ENCODE measurements around the gene MAML3.

MAML3 gene

GRCh38 chr4:140154572-140154891 lies 548 bp upstream of the MAML3 start:
- DNase-seq, result no peak

GRCh38 chr4:140153419-140153717 lies 616 bp downstream of the MAML3 start:
- peak in 1 of 2 experiments; percentile 26 for DNase-seq

DNA sequence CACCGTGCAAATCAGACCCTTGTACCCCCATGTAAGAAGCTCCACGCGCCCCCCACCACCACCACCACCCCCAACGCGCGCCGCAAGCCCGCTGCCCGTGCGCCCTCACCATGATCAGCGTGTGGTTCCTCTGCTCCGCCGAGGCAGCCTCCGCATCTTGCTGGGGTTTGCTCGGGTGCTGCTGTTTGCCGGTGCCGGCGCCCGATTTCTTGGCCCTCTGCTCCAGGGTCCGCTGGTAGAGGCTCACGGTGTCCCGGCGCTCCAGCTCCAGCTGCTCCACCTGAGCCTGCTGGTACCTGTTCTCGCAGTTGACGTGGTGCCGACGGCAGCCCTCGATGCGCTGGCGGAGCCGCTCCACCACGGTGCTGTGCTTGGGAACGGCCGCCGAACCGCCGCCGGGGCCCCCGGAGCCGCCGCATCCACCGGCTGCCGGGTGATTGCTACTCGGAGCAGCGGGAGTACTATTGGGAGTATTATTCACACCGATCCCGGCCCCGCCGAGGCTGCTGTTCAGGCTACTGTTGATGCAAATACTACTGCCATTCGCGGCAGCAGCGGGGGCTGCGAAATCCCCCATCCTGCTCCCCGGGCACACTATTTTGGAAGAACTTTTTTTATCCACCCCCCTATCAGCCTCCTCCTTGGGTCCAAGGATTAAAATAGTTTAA lies 1.1 kb downstream of the MAML3 start:
- DNase-seq, result peak in 1 of 2 experiments; percentile 8

- DNase-seq, result no peak
Observed at GRCh38 chr4:140152013-140152703, 1.8 kb downstream of the MAML3 start.

DNA sequence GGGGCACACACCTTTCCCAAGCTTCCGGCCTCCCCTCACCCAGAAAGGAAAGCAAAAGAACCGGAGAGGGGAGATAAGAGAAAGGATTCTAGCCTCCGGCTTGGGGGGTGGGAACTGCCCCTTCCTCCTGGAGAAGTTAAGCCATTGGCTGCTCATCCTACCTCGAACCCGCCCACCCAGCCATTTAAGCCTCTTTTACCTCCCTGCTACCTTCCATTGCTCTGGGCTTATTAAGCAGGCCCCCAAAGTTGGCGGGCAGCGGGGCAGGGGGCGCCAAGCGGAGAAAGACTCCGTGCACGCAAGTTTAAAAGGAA lies 2.3 kb downstream of the MAML3 start:
- DNase-seq, result peak; percentile 41 to 78

- peak; percentile 65 to 87 for DNase-seq
Observed at GRCh38 chr4:140150886-140151698, 2.9 kb downstream of the MAML3 start.

- DNase-seq, result no peak
Observed at GRCh38 chr4:140150636-140150885, 3.4 kb downstream of the MAML3 start.

DNA sequence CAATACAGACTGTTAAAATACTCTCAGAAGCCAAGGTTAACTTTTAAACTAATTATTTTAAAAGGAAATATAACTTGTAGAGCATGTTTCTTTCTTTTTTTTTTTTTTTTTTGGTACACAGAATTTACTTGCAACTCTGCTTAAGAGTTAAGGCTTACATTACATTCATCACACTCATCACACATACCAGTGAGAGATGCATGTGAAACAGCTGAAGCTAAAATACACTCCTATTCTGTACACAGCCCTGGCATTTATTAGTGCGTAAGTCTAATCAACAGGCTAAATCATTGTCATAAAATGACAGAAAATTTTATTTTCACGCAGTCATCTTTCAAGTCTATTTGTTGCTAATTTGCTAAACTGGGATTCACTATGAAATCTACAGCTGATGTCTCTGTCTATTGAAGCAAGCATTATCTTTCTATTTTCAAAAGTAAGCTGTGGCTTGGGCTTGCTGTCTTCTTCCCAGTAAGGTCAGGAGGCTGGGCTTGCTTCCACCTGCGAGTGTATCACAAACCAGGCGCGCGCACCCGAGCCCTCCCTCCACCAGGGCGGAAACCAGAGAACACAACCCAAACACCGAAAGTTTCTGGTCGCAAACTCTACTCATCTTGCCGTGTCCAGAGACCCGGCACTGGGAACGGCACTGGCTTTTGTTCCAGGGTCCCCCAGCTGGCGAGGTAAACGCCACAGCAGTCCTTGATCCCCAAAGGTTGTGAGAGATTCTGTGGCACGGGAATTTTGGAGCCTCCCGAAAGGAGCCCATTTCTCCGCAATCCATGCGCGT lies 3.9 kb downstream of the MAML3 start:
- DNase-seq, result peak; percentile 10 to 44

- no peak for DNase-seq
Observed at GRCh38 chr4:140144050-140144449, 9.9 kb downstream of the MAML3 start.

- DNase-seq, result no peak
Observed at GRCh38 chr4:140141210-140141835, 12.7 kb downstream of the MAML3 start.

GRCh38 chr4:140140566-140140965 lies 13.4 kb downstream of the MAML3 start:
- no peak for DNase-seq

DNA sequence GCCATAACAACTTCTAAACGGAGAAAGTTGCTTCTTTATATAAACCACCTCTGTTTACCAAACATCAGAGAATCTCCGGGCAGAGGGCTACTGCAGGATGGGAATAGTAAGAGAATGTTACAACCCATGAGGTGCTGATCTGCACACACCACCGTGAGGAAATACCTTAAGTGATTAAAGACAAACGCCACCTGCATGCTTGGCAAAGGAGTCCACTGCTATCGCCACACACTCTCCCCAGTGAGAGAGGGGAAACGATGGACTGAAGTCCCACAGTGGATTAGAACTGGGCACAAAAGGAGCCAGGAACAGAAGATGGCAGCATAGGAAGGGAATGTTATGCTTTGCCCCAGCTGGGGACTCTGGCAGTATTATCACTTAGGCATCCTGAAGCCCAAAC lies 15.6 kb downstream of the MAML3 start:
- no peak for DNase-seq

DNA sequence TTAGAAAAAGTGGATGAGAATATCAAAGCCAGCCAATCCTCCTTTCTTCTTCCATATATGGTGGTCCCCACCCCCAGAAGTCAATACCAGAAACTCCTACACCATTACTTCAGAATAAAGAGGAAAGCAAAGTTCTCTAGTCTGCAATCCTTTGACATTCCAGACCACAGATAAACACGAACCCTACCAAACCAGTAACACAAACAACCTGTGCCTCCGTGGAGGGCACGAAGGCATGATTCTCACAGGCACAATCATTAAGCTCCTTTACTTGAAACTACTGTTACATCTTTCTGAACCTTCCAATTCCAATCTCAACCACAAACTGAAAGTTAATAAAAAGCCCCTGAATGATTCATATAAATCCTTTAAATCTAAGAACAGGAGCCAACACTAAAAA lies 16.3 kb downstream of the MAML3 start:
- DNase-seq, result no peak

- DNase-seq, result no peak
Observed at GRCh38 chr4:140136509-140136908, 17.5 kb downstream of the MAML3 start.

GRCh38 chr4:140135529-140136088 lies 18.4 kb downstream of the MAML3 start:
- no peak for DNase-seq

- no peak for DNase-seq
Observed at GRCh38 chr4:140134746-140135425, 19.1 kb downstream of the MAML3 start.

DNA sequence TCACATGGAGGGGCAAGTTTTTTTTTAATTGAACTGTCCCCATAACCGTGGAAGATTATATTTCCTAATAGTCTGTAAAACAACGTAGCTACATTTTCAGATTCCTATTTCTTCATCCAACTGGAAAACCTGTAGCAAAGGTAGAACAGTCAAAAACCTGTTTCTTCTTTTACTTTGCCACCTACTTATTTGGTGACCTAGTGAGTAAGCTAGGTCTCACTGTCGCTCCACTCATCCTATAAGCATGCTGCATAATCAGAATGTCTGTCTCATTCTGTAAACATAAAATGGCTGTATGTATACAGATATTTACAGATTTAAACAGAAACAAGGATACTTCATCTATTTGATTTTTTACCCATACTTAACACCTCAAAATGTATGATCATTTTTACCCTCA lies 20.4 kb downstream of the MAML3 start:
- no peak for DNase-seq

GRCh38 chr4:140131675-140132229 lies 22.2 kb downstream of the MAML3 start:
- no peak for DNase-seq

GRCh38 chr4:140130677-140131076 lies 23.3 kb downstream of the MAML3 start:
- no peak for DNase-seq

DNA sequence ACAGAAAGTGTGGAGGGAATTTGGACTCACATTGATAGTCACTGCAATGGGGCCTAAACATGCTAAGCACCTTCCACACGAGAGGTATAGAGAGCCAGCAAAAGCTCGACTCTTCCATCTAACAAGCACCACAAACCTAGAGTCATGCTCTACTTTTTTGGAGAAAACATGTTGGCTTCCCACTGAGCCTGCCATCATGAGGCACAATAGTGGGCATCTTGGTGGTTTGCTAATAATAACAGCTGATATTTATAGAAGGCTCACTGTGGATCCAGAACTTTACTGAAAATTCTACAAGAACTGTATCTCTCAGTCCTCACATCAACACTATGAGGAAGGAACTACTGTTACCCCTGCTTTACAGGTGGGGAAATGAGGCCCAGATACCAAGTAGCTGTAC lies 26.6 kb downstream of the MAML3 start:
- DNase-seq, result no peak

DNA sequence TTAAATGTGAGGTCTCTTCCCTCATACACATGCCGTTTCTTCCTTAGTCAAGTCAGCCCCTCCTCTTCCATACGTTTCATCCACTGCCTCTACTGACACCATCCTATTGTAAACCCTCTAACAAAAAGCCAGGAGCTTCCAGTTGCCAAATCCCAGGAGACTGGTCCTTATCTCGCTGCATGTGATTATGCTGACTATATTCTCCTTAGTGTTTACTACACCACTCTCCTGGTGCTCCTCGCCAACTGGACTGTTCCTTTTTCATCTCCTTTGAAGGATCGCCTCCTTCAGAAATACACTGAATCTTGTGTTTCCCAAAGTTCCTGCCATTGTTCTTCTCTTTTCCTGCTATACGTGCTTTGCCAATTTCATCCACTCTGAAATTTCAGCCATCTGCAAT lies 27.7 kb downstream of the MAML3 start:
- DNase-seq, result no peak

DNA sequence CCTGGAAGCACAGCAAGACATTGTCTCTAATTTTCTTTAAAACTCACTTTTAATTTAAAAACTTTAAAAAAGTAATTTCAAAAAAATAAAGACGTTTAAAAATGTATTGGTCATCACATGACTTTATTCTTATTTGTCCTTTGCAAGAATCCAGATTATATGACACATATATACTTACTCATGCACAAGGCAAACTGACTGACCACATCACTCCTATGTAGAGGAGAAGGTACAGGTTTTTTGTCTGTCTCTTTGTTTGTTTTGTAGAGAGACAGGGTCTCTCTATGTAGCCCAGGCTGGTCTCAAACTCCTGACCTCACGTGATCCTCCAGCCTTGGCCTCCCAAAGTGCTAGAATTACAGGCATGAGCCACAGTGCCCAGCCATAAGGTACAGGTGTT lies 28.6 kb downstream of the MAML3 start:
- no peak for DNase-seq
